ENCODE results near the gene SPINK1.

The SPINK1 gene

DNA sequence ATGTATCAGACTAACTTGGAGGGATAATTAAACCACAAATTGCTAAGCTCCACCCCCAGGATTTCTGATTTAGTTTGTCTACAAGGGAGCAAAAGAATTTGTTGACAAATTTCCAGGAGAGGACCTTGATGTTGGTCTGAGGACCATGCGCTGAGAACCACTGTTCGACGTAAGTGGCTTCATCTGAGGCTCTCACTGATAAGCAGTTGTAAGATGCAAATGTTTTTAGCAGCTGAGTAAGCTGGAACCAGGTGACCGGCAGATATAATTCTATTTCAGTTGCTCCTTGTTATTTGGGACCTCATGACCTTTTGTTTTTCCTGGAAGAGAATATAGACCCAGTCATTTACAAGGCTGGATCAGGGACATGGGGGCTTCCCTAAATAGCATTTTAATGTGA, 14.1 kb upstream of the SPINK1 start:
- TF ChIP-seq, protein P1, sequence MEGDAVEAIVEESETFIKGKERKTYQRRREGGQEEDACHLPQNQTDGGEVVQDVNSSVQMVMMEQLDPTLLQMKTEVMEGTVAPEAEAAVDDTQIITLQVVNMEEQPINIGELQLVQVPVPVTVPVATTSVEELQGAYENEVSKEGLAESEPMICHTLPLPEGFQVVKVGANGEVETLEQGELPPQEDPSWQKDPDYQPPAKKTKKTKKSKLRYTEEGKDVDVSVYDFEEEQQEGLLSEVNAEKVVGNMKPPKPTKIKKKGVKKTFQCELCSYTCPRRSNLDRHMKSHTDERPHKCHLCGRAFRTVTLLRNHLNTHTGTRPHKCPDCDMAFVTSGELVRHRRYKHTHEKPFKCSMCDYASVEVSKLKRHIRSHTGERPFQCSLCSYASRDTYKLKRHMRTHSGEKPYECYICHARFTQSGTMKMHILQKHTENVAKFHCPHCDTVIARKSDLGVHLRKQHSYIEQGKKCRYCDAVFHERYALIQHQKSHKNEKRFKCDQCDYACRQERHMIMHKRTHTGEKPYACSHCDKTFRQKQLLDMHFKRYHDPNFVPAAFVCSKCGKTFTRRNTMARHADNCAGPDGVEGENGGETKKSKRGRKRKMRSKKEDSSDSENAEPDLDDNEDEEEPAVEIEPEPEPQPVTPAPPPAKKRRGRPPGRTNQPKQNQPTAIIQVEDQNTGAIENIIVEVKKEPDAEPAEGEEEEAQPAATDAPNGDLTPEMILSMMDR (IDR thresholded peaks at IDR 0.05), result no peak

DNA sequence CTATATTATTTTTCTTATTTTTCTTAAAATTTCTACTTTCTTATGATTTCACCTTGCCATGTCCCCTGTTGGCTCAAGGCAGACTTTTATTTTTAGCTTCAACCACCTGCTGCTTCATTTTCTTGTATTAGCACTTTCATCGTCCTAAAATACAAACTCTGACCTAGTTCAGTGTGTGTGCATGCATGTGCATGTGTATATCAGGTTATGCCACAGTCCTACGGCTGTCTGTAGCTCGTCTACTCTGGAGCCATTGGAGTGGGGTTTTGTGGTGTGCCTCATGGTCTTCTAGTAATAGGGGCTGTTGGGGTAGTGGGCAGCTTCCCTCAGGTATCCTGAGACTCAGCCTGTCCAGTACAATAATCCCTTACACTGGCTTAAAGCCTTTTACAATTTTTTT, 13.4 kb upstream of the SPINK1 start:
- TF ChIP-seq, protein P1 (IDR thresholded peaks at IDR 0.05), result no peak

DNA sequence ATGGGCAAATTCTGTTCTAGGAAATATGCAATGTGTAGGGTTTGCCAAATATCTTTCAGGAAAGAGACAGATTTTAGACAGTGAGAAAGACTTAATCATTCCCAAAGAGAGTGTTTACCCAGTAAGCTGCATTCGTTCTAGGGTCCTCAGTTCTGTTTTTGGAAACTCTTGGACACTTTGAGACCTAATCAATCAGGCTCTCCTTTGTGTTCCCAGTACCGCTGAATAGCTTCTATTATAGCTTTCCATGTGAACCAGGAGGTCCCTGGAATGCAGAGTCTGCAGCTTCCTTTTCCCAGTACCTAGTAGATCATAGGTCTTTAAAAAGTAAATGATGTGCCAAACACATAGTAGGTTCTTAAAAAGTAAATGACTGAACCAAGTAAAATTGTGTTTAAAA, 11.4 kb upstream of the SPINK1 start:
- TF ChIP-seq, protein P1 (IDR thresholded peaks at IDR 0.05), result no peak

DNA sequence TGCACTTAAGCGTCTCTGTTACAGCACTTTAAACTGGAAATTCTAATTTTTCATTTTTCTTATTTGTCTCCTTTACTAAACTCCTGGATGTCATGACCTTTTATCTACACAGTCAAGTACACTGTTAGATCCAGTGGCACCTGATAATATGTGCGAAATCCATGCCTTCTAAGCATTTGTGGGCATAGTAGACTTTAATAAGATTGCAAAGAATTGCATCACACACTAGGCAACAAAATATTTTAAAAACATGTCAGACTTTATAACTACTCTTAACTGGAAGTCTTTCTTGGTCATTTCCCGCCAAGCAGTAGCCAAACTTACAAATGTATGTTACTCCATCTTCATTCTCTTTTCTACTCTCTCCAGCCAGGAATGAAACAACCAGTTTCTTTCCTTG, 5.0 kb upstream of the SPINK1 start:
- TF ChIP-seq, protein P1 (IDR thresholded peaks at IDR 0.05), result no peak

DNA sequence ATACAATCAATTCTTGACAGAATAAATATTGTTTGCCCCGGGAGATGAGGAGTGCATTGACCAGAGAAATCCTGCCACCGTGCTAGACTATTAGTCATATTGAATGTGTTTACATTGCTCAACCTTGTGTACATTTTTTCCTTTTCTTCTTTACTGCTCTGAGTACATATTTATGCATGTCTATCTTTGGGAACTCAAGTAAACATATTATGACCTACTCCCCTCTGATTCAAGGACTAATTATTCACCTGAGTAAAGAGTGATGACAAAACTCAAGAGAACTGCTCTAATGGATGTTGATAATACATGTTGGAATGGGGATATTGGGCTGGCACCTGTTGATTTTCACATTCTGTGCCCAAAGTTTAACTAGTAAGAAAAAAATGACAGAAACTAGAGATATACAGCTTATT, 3.9 kb upstream of the SPINK1 start:
- TF ChIP-seq, protein P1 (IDR thresholded peaks at IDR 0.05), result no peak

DNA sequence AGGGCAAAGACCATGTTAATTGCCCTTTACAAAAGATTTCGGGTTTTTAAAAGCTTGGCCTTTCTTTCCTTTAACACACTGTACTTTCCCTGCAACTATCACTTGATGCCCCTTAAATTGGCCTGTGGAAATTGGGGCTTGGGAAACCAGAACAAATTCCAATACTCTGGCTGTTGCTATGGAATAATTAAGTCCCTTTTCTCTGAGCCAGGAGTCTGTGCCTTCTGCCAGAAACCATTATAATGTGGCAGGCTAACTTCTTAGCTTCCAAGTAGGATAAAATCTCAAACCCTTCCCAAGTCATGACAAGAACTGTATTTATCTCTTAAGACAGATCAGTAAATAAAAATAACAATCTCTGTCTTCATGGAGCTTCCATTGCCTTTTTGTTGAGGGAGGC, 1.1 kb upstream of the SPINK1 start:
- TF ChIP-seq, protein P1 (IDR thresholded peaks at IDR 0.05), result no peak

DNA sequence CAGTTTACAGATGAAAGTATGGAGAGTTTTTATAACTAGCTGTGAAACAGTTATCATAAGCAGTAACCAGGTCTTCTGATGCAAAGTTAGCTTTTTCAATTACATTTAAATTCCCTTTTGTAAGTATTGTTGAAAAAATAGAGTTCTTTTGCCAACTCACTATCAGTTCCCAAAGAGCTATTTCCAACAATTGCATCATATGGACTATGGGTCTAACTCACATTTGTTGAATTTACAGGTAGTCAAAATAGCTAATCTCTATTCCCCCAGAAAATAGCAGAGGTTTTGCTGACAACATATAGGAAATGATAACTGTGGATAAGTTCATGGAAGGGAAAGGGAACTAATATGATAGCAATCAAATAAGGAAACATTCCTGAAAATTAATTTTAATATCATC, 1.4 kb downstream of the SPINK1 start:
- TF ChIP-seq, protein P1 (IDR thresholded peaks at IDR 0.05), result no peak

DNA sequence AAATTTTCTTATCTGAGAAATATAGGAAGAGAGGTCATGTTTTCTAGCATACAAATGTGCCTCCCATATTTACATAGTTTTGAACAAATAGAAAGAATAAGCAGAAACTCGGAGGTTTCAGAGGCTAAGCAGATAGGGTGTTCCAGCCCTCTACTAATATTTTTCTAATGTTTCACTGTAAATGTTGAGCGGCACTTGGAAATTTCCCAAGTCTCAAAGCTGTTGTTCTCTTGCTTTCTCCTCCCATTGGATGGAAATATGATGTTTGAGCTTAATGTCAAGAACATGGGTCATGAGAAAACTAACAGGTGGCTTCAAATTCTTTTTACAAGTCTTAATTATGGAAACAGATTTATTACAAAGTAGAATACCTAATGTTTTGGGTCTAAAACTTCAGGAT, 5.1 kb downstream of the SPINK1 start:
- TF ChIP-seq, protein P1 (IDR thresholded peaks at IDR 0.05), result no peak

All from LNCAP (cell line).